Testis (tissue), 2 donors: ENCODE measurements around the gene THUMPD2.

ENCODE experiments used
- CTCF ChIP-seq, 3 experiments: fragments of 450-650 bp in 2 of 3; fragments of 200-600 bp in 1 of 3; sonication (generic) in 1 of 3; IDR thresholded peaks; one replicate each; pipeline ENCODE4 v1.5.1; 2016 to 2019; ENCODE audit warnings: antibody characterized with exemption in 3 of 3, mild to moderate bottlenecking in 2 of 3, moderate library complexity in 1 of 3
- POLR2A ChIP-seq: fragments of 450-650 bp; IDR thresholded peaks from one replicate; pipeline ENCODE4 v1.6.1; 2017; ENCODE audit warnings: antibody characterized with exemption, mild to moderate bottlenecking, moderate library complexity

GRCh38 chr2:39696101-39696553, 82.9 kb downstream of the THUMPD2 start:
- TF ChIP-seq CTCF (IDR thresholded peaks at IDR 0.05), result no peak
- TF ChIP-seq POLR2A, result no peak
